Femur (tissue), 1 donor: Measurements from ENCODE around the gene RAD50.
"Not testable (repeated sequence)": the region's sequence is repeated elsewhere in the genome, so short reads cannot be mapped to it uniquely, and the experiment has no call there.

Source experiments
- DNase-seq: peaks from one replicate; pipeline ENCODE4 v3.0.0-alpha.2; 2017

Gene RAD50

DNA sequence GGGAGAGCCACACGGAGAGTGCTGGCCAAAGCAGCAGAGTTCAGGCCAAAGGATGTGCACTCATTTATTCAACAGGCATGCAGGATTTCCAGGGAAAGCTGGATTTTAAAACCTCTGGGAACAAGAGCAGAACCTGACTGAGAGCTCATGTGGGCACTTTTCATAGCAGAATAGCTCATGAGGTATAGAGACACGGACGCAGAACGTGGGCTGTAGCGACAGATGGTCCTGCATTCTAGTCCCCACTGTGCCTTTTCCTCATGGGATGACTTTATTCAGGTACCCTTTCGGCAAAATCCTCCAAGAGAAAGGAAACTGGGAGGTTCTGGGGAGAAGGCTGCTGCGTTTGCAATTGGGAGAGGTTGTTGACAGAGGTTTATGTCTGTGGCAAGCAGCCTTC is 122.4 kb downstream of the RAD50 start:
- DNase-seq = no peak

GRCh38 chr5:132679717-132680380 is 123.1 kb downstream of the RAD50 start:
- DNase-seq = no peak

DNA sequence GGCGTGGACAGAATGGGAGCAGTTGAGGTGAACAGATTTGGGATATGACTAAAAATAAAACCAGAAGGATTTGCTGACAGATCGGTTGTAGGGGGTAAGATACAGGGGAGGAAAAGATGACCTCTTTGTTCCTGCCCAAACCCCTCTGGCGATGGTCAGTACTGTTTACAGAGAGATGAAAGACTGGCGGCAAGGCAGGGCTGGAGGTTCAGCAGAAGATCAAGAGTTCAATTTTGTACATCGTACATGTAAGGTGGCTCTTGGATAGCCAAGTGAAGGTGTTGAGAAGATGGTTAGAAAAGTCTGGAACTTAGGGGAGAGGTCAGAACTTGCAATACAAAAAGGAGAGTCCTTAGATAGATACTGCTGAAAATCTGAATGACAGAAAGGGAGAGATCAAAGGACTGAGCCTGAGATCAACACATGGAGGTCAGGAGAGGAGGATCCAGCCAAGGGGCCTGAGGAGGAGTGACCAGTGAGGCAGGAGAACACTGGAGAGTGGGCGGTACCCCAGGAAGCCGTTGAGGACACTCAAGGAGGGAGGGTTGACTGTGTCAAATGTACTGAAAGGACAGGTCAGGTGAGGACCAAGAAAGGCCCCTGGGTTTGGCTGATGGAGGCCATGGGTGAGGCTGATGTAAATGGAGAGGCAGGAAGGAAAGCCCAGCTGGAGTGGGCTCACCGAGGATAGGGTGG is 124.2 kb downstream of the RAD50 start:
- DNase-seq = no peak

- DNase-seq = no peak
Observed at GRCh38 chr5:132681476-132681831, 124.7 kb downstream of the RAD50 start.

- DNase-seq = no peak
Observed at GRCh38 chr5:132681983-132682382, 125.2 kb downstream of the RAD50 start.

- no peak for DNase-seq
Observed at GRCh38 chr5:132684491-132684890, 127.7 kb downstream of the RAD50 start.

DNA sequence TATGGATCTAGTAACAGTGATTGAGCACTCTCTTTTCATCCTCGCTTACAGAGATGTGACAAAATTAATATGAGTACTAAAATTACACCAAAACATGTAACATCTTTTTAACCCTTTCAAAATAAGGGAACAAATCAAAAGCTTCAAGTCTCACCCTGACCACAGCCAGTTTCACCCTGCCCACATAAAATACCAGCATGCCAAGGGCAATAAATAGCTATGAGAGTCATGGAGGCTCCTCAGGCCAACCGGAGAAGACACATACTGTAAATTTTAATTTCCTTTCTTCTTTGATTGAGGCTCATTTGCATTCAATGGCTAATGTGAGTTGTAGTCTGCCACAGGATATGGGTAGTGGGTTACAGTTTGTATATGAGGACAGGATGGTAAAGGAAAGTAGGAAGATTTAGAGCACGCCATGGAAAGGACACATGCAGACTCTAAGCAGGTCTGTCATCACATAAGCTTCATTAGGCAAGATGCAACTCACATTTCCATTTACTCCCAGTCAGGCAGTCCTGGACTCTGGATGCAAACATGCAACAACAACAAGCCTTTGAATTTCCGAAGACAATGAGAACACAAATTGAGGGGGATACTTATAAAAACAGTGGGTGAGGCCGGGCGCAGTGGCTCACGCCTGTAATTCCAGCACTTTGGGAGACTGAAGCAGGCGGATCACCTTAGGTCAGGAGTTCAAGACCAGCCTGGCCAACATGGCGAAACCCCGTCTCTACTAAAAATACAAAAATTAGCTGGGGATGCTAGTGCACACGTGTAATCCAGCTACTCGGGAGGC is 128.3 kb downstream of the RAD50 start:
- no peak for DNase-seq

- no peak for DNase-seq
Observed at GRCh38 chr5:132686193-132686592, 129.4 kb downstream of the RAD50 start.

DNA sequence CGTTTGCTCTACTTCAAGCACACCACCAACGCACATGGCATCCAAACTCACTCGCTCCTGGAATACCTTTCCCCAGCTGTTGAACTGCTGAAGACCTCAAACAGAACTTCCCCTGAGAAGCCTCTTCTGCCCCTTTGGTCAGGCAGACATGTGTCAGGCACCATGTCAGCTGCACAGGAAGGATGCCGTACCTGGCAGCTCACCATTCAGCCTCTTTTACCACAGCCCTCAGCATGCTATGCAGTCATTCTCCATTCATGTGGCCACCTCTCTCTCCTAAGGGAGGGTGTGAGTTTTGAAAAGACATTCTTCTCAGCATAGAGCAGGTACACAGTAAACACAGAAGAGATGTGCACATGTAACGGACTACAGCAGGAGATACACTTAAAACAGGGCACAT is 131.2 kb downstream of the RAD50 start:
- DNase-seq = no peak

GRCh38 chr5:132688536-132689339 is 132.0 kb downstream of the RAD50 start:
- no peak for DNase-seq

DNA sequence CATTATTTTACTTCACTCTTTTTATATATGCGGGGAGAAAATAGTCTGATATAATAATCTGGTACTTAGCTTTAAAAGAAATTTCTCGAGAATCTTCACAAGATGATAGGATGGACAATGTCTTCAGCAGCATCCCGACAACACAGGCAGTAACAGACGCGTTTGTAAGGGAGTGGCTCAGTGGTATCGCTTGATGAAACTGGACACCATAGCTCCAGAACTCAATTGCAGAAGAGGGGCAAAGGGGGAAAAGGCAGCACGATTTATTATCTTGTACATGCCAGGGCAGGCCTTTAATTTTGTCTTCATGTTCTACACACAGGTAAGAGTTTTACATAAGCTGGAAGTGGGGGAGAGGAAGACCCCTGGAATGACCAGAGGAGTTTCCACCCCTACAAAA is 132.7 kb downstream of the RAD50 start:
- DNase-seq = no peak

DNA sequence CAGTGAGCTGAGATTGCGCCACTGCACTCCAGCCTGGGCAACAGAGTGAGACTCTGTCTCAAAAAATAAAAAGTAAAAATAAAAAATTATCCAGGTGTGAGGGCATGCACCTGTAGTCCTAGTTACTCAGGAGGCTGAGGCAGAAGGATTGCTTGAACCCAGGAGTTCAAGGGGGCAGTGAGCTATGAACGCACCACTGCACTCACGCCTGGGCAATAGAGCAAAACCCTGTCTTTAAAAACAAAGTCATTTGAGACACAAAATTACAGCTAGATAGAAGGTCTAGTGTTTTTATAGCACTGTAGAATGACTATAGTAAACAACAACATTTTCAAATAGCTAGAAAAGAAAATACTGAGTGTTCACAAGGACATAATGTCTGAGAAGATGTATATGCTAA is 133.4 kb downstream of the RAD50 start:
- DNase-seq = no peak

DNA sequence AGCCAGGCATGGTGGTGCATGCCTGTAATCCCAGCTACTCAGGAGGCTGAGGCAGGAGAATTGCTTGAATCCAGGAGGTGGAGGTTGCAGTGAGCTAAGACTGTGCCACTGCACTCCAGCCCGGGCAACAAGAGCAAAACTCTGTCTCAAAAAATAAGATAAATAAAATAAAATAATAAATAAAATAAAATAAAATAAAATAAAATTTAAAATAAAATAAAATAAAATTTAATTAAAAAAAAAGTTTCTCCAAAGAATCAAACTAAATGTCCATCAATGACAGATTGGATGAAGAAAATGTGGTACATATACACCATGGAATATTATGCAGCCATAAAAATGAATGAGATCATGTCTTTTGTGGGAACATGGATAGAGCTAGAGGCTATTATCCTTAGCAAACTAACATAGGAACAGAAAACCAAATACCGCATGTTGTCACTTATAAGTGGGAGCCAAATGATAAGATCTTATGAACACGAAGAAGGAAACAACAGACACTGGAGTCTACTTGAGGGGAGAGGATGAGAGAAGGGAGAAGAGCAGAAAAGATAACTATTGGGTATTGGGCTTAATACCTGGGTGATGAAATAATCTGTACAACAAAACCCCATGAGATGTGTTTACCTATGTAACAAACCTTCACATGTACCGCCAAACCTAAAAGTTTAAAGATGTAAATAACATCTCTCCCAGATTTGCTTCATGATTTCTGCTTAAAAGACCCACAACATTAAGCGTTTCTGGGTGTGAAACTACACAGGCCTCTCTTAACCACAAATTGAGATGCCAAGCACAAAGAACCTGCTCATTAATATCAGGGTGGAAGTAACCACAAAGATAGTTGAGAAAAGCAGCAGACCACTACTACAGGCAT is 135.2 kb downstream of the RAD50 start:
- DNase-seq = not testable (repeated sequence)

DNA sequence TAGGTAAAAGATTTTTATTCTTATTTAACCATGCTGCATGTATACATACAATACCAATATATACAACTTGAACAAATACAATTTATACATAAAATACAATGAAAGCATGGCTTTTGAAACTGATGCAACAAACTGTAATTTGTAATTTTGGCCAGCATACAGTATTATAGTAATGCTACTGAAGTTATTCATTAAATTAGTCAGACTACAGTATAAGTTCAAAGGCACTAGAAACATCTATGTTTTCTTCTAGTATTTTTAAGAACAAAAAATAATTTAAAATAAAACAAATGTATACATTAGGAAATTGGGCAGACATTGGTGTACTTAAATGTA is 135.8 kb downstream of the RAD50 start:
- no peak for DNase-seq
